ENCODE measurements around the gene VGLL1. TPM values are rescaled to one million over a fixed set of nuclear protein-coding genes. Genes with fewer than 3 reads are reported as not detected.

The VGLL1 gene
- total RNA-seq, 1 donor from 2014 or later: 1.3 TPM

DNA sequence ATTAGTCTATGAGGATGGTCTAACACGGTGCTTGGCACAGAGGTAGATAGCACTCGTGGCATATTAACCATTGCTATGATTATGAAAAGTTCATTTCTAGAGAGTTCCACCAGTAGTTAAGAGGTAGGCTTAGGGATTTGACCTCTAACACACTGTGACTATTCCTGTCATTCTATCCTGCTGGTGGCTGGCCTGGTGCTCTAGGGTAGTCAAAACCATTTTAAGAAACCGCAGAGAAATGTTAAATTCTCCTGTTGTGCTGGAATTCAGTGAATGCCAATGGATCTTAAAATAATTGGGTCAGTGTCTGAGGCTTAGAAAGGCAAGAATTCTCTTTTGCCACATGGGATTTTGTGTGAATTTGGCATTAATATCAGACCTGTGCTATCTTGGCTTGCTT is 53.9 kb downstream of the VGLL1 start:
- no peaks in the 10 kb centered on the region for H3K27me3 Mint-ChIP-seq (ENCODE audit: low read depth, unreplicated experiment)
- no peaks in the 10 kb centered on the region for H3K4me1 ChIP-seq (ENCODE audit: insufficient read depth, low read length)
- no peaks in the 10 kb centered on the region for H3K36me3 ChIP-seq (ENCODE audit: insufficient read depth, low read length)
- TF ChIP-seq CTCF (IDR thresholded peaks at IDR 0.05; ENCODE audit: insufficient read depth, low read depth, low read length) (no peak), EZH2 (IDR thresholded peaks at IDR 0.05; ENCODE audit: insufficient read depth, low read length) (no peak)
- no peaks in the 10 kb centered on the region for H3K9me3 ChIP-seq (ENCODE audit: insufficient read depth, low read depth, low read length)
- no peaks in the 10 kb centered on the region for H4K20me1 ChIP-seq (ENCODE audit: insufficient read depth, low read length)
- FAIRE-seq: no peak
- no peak overlapping the region for H2AFZ ChIP-seq (ENCODE audit: low read depth, low read length)
- H3K4me1 Mint-ChIP-seq (ENCODE audit: low read depth, unreplicated experiment): peaks cover 8% of the 10 kb centered on the region
- H3K9me3 Mint-ChIP-seq (ENCODE audit: unreplicated experiment): no peaks in the 10 kb centered on the region
- no peak overlapping the region for H3K27ac ChIP-seq (ENCODE audit: low read depth, low read length)
- H3K27ac Mint-ChIP-seq (ENCODE audit: unreplicated experiment): no peak overlapping the region
- H3K4me3 ChIP-seq (ENCODE audit: insufficient read depth, low read depth, low read length): no peak overlapping the region
- H3K27me3 ChIP-seq (ENCODE audit: insufficient read depth, low read length): no peaks in the 10 kb centered on the region
- no peaks in the 10 kb centered on the region for H3K36me3 Mint-ChIP-seq (ENCODE audit: low read depth, unreplicated experiment)
- no peaks in the 10 kb centered on the region for H3K79me2 ChIP-seq (ENCODE audit: insufficient read depth, low read length)
- no peak overlapping the region for H3K4me3 Mint-ChIP-seq (ENCODE audit: unreplicated experiment)
- no peak for DNase-seq (ENCODE audit: low read depth)
- H3K4me2 ChIP-seq (ENCODE audit: low read length): no peak overlapping the region
- no peak overlapping the region for H3K9ac ChIP-seq (ENCODE audit: low read length)

DNA sequence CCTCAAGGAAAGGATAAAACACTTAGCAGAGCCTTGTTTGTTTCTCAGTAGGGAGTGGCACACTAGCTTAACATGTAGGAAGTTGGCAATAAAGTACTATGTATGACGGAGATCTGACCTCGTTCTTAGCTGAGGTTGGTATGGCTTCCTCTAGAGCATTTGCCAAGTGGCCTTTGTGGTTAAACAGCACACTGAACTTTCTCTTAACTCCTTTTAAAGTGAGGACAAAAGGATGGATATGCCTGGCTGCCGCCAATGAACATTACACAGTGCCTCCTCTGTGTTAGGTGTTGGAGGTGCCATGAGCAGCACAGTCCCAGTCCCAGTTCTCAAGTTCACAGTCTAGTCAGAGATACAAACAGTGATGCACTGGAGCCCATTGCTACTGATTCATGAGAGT is 54.4 kb downstream of the VGLL1 start:
- Mint-ChIP-seq H3K27ac (ENCODE audit: unreplicated experiment) (no peak overlapping the region), H3K27me3 (ENCODE audit: low read depth, unreplicated experiment) (no peaks in the 10 kb centered on the region), H3K36me3 (ENCODE audit: low read depth, unreplicated experiment) (no peaks in the 10 kb centered on the region), H3K4me1 (ENCODE audit: low read depth, unreplicated experiment) (peaks cover 8% of the 10 kb centered on the region), H3K4me3 (ENCODE audit: unreplicated experiment) (no peak overlapping the region), H3K9me3 (ENCODE audit: unreplicated experiment) (no peaks in the 10 kb centered on the region)
- Histone ChIP-seq H3K4me3 (ENCODE audit: insufficient read depth, low read depth, low read length) (no peak overlapping the region), H3K4me2 (ENCODE audit: low read length) (no peak overlapping the region), H3K79me2 (ENCODE audit: insufficient read depth, low read length) (no peaks in the 10 kb centered on the region), H3K9me3 (ENCODE audit: insufficient read depth, low read depth, low read length) (no peaks in the 10 kb centered on the region), H3K36me3 (ENCODE audit: insufficient read depth, low read length) (no peaks in the 10 kb centered on the region), H4K20me1 (ENCODE audit: insufficient read depth, low read length) (no peaks in the 10 kb centered on the region), H3K27ac (ENCODE audit: low read depth, low read length) (no peak overlapping the region), H3K4me1 (ENCODE audit: insufficient read depth, low read length) (no peaks in the 10 kb centered on the region), H3K9ac (ENCODE audit: low read length) (no peak overlapping the region), H3K27me3 (ENCODE audit: insufficient read depth, low read length) (no peaks in the 10 kb centered on the region), H2AFZ (ENCODE audit: low read depth, low read length) (no peak overlapping the region)
- no peak for TF ChIP-seq CTCF (IDR thresholded peaks at IDR 0.05; ENCODE audit: insufficient read depth, low read depth, low read length)
- TF ChIP-seq EZH2 (IDR thresholded peaks at IDR 0.05; ENCODE audit: insufficient read depth, low read length): no peak
- DNase-seq (ENCODE audit: low read depth) (peak; percentile 25), FAIRE-seq (peak; percentile 52)

GRCh38 chrX:136587532-136587931 is 55.5 kb downstream of the VGLL1 start:
- Mint-ChIP-seq H3K4me1 (ENCODE audit: low read depth, unreplicated experiment) (peaks cover 8% of the 10 kb centered on the region), H3K4me3 (ENCODE audit: unreplicated experiment) (peak overlapping the region; percentile 45), H3K27ac (ENCODE audit: unreplicated experiment) (no peak overlapping the region), H3K36me3 (ENCODE audit: low read depth, unreplicated experiment) (no peaks in the 10 kb centered on the region), H3K9me3 (ENCODE audit: unreplicated experiment) (no peaks in the 10 kb centered on the region), H3K27me3 (ENCODE audit: low read depth, unreplicated experiment) (no peaks in the 10 kb centered on the region)
- H3K79me2 ChIP-seq (ENCODE audit: insufficient read depth, low read length): no peaks in the 10 kb centered on the region
- FAIRE-seq (no peak), DNase-seq (ENCODE audit: low read depth) (no peak)
- H4K20me1 ChIP-seq (ENCODE audit: insufficient read depth, low read length): no peaks in the 10 kb centered on the region
- no peak overlapping the region for H3K27ac ChIP-seq (ENCODE audit: low read depth, low read length)
- H2AFZ ChIP-seq (ENCODE audit: low read depth, low read length): no peak overlapping the region
- no peak overlapping the region for H3K4me2 ChIP-seq (ENCODE audit: low read length)
- H3K9ac ChIP-seq (ENCODE audit: low read length): no peak overlapping the region
- no peaks in the 10 kb centered on the region for H3K9me3 ChIP-seq (ENCODE audit: insufficient read depth, low read depth, low read length)
- no peaks in the 10 kb centered on the region for H3K4me1 ChIP-seq (ENCODE audit: insufficient read depth, low read length)
- no peak for TF ChIP-seq EZH2 (IDR thresholded peaks at IDR 0.05; ENCODE audit: insufficient read depth, low read length)
- TF ChIP-seq CTCF (IDR thresholded peaks at IDR 0.05; ENCODE audit: insufficient read depth, low read depth, low read length): no peak
- no peaks in the 10 kb centered on the region for H3K36me3 ChIP-seq (ENCODE audit: insufficient read depth, low read length)
- H3K4me3 ChIP-seq (ENCODE audit: insufficient read depth, low read depth, low read length): no peak overlapping the region
- H3K27me3 ChIP-seq (ENCODE audit: insufficient read depth, low read length): no peaks in the 10 kb centered on the region

Data from astrocyte (in vitro differentiated cells and primary cell).